Stimulated activated naive CD8-positive, alpha-beta T cell treated with anti-CD3 and anti-CD28 coated beads, Interleukin-15, Interleukin-2, amounts not matched to agents 100 ng/mL and 50 ng/mL, for 24 hours (primary cell): Measurements from ENCODE around the gene PTPN18.

Source experiments
- H3K27ac Mint-ChIP-seq: one replicate; pipeline ENCODE4 v1.8.0; 2021; ENCODE audit warnings: mild to moderate bottlenecking, mixed read lengths
- H3K27me3 Mint-ChIP-seq: one replicate; pipeline ENCODE4 v1.8.0; 2021; ENCODE audit warnings: mixed read lengths
- H3K36me3 Mint-ChIP-seq: one replicate; pipeline ENCODE4 v1.8.0; 2021; ENCODE audit warnings: low read depth, mixed read lengths
- H3K4me1 Mint-ChIP-seq: one replicate; pipeline ENCODE4 v1.8.0; 2021; ENCODE audit warnings: low read depth, mixed read lengths
- H3K4me3 Mint-ChIP-seq: one replicate; pipeline ENCODE4 v1.8.0; 2021; ENCODE audit warnings: mild to moderate bottlenecking, mixed read lengths
- H3K9me3 Mint-ChIP-seq: one replicate; pipeline ENCODE4 v1.8.0; 2021; ENCODE audit warnings: mixed read lengths

The PTPN18 gene

DNA sequence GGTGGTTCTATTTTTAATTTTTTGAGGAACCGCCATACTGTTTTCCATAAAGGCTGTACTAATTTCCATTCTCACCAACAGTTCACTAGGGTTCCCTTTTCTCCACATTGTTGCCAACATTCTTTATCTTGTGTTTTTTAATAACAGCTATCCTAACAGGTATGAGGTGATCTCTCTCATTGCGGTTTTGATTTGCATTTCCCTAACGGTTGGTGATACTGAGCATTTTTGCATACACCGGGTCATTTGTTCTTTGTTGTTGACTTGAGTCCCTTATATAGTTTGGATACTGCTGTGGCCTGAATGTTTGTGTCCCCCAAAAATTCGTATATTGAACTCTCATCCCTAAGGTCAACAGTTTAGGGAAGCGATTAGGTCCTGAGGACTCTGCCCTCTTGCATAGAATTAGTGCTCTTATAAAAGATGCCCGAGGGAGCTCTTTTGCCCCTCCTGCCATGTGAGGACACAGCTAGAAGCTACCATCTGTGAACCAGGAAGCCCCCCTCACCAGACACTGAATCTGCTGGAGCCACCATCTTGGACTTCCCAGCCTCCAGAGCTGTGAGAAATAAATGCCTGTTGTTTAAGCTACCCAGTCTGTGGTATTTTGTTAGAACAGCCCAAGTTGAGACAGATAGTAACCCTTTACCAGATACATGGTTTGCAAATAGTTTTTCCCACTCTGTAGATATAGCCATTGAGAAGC is 8.5 kb upstream of the PTPN18 start:
- Mint-ChIP-seq H3K4me3 (no peak overlapping the region), H3K27ac (no peak overlapping the region), H3K36me3 (peaks cover 60% of the 10 kb centered on the region), H3K4me1 (peaks cover 38% of the 10 kb centered on the region), H3K9me3 (no peaks in the 10 kb centered on the region), H3K27me3 (no peaks in the 10 kb centered on the region)

DNA sequence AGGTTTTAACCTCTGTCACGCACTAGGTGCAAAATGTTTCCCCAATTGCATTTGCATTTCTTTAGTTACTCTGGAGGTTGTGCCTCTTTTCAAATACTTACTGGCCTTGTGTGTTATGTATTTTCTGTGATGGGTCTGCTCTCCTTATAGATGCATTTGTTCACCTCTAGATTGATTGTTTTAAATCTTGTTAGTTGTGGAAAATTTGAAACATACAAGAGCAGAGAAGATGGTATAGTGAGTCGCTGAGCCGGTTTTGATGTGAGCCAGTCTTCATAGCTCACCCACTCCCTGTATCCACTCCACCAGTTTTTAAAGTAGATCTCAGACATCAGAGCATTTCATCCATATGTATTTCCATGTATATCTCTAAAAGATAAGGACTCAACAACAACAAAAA is 6.7 kb upstream of the PTPN18 start:
- H3K27ac Mint-ChIP-seq, result peak overlapping the region; percentile 9
- peaks cover 34% of the 10 kb centered on the region for H3K4me1 Mint-ChIP-seq
- no peak overlapping the region for H3K4me3 Mint-ChIP-seq
- H3K9me3 Mint-ChIP-seq, result no peaks in the 10 kb centered on the region
- H3K36me3 Mint-ChIP-seq, result peaks cover 64% of the 10 kb centered on the region
- H3K27me3 Mint-ChIP-seq, result no peaks in the 10 kb centered on the region

DNA sequence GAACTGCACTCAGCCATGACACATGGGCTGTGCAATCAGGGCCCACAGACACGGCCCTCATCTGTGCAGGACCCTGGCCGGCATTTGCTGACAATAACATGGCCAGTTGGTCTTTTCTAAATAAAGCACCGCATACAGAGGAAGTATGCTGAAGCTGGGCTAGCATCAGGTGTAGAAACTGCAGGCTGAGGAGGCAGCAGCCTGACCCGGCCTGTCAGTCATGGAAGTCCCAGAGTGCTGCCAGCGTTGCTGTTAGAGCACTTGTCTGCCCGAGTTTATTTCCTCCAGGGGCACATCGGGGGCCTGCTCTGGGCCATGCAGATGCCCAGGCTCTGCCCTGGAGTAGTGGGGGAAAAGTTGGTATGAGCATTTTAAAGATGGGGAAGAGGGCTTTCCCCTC is 4.1 kb upstream of the PTPN18 start:
- Mint-ChIP-seq H3K36me3 (peaks cover 39% of the 10 kb centered on the region), H3K4me3 (no peak overlapping the region)

DNA sequence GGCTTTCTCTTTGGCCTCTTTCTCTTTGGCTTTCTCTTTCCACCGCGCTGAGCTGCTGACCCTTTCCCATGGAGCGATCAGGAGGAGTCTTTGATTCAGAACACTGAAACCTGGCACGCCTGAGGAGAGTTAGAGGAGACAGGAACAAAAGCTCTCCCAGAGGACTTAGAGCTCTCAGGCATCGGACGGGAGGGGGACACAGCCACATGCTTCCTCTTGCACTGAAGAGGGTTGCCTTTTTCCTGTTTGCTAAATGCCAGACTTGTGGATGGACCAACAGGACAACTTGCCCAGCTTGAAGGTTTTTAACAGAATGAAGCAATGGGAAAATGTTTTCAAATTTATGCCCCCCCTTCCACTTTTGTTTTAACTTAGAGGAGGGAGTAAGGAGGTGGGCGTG is 3.6 kb upstream of the PTPN18 start:
- Mint-ChIP-seq H3K4me3 (peak overlapping the region; percentile 7), H3K9me3 (no peaks in the 10 kb centered on the region), H3K36me3 (peaks cover 34% of the 10 kb centered on the region), H3K27me3 (no peaks in the 10 kb centered on the region), H3K27ac (no peak overlapping the region), H3K4me1 (peaks cover 29% of the 10 kb centered on the region)

More for the DNA sequence above, 4.1 kb upstream of the PTPN18 start:
- Mint-ChIP-seq H3K4me1 (peaks cover 33% of the 10 kb centered on the region), H3K27me3 (no peaks in the 10 kb centered on the region), H3K9me3 (no peaks in the 10 kb centered on the region), H3K27ac (no peak overlapping the region)

DNA sequence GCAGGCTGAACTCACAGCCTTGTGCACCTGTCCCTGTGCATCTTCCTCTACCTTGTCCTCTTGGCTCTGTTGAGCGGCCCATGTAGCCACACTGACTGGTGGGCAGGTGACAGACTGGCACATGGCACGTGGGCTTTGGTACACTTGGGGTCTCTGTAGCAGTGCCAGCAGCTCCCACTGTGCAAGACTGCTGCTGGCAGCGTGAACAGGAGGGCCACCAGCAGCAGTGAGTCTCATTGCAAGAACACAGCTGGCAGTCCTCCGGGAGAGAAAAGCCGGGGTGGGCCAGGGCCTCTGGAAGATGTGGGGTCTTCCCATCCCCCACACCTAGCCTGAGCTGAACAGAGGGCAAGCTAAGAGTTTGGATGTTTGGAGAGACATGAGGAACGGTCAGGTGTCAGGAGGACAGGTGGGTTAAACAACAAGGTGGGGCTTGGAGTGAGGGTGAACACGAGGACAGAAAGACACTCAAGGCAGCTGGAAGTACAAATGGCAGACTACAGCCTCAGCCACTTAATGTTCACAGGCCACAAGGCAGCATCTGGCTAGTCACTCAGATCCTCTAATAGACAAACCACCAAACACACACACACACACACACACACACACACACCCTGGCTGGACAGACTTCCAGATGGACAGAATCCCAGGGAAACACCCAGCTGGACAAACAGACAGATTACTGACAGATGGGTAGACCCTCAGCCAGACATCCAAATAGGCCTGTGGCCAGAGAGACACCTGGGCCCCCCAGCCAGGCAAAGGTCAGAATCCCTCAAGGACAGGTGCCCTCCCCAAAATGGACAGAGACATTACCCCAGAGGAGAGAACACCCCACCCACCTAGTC is 2.3 kb upstream of the PTPN18 start:
- H3K4me1 Mint-ChIP-seq, result peaks cover 18% of the 10 kb centered on the region
- peaks cover 21% of the 10 kb centered on the region for H3K36me3 Mint-ChIP-seq
- H3K4me3 Mint-ChIP-seq, result no peak overlapping the region
- H3K27me3 Mint-ChIP-seq, result no peaks in the 10 kb centered on the region
- no peaks in the 10 kb centered on the region for H3K9me3 Mint-ChIP-seq
- H3K27ac Mint-ChIP-seq, result no peak overlapping the region

DNA sequence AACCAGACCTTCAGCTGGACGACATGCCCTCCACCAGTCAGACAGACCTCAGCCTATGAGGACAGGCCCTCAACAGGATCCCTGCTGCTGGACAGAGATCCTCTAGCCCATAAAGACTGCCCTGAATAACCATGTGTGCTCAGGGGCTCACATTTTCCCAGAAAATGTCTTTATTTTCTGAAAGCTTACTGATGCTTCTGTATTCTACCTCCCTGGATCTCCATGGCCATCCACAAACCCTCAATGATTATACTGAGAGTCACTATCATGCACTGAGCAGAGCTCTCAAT is 1.8 kb upstream of the PTPN18 start:
- Mint-ChIP-seq H3K27ac (no peak overlapping the region), H3K4me3 (no peak overlapping the region), H3K4me1 (peaks cover 15% of the 10 kb centered on the region), H3K36me3 (peaks cover 17% of the 10 kb centered on the region), H3K27me3 (no peaks in the 10 kb centered on the region), H3K9me3 (no peaks in the 10 kb centered on the region)

DNA sequence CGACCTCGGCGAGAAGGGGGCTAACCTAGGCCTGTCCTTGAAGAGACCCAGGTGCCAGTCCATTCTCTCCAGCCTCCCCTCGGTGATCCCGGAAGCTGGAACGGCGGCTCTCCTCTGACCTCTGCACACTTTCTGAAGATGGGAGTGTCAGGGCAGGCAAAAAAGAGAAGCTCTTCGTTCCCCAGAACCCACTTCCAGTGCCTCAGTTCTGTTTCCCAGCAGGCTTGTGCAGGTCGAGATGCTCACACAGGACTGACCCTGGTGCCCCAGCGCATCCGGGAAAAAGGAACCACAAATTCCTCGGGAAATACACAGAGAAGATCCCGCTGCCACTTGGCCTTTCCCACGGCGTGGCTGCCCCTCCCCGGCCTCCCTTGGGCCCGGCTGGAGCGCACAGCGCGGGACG is 681 bp upstream of the PTPN18 start:
- peak overlapping the region; percentile 82 for H3K4me3 Mint-ChIP-seq
- no peaks in the 10 kb centered on the region for H3K27me3 Mint-ChIP-seq
- H3K9me3 Mint-ChIP-seq, result no peaks in the 10 kb centered on the region
- H3K36me3 Mint-ChIP-seq, result peaks cover 11% of the 10 kb centered on the region
- peak overlapping the region; percentile 58 for H3K27ac Mint-ChIP-seq
- H3K4me1 Mint-ChIP-seq, result peaks cover 11% of the 10 kb centered on the region

DNA sequence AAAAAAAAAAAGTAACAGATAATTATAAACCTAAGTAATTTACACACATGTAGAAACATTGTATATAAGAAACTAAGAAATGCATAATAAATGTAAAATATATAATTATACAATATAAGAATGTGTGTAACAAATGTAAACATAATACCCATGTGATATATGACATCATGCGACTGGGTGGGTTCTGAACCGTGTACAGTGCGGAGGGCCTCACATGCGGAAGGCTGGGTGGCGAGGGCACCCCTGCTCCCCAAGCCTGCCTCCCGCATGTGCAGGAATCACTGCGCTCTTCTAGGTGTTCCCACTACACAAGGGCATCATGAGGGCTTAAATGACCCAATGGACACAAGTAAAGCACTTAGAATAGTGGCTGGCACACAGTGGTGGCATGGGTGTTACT is 2.0 kb downstream of the PTPN18 start:
- Mint-ChIP-seq H3K9me3 (no peaks in the 10 kb centered on the region), H3K36me3 (peaks cover 5% of the 10 kb centered on the region), H3K4me1 (peaks cover 11% of the 10 kb centered on the region), H3K27ac (no peak overlapping the region), H3K4me3 (no peak overlapping the region), H3K27me3 (no peaks in the 10 kb centered on the region)

DNA sequence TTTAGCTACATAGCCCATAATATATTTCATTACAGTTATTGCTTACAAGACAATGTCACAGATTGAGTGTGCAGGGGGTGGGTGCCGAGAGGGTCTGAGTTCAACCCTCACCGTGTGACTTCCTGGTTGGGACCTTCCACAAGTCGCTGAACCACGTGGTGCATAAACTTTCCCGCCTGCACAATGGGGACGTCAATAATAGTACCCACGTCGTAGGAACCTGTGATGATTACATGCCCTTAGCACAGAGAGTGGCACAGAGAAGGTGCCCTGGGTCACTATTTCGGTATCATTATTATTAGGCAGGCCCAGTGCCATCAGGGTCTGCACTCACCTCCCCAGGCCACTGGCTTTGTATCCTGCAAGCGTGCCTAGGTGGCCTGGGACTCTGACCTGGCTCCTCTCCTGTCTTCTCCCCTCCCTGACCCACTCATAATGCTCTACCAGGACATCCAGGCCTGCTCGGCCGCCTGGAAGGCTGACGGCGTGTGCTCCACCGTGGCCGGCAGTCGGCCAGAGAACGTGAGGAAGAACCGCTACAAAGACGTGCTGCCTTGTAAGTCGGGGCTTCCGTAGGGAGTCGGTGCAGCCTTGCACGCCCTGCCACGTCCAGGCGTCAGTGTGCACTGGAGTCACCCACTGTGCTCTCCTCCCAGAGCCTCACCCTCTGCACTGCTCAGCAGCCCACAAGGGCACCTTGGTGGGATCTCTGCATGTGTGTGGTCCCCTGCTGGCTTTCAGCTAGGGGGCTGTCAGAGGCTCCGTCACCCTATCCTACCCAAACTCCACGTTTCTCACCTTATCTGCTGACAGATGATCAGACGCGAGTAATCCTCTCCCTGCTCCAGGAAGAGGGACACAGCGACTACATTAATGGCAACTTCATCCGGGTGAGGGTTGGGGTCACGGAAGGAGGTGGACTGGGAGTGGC is 2.8 kb downstream of the PTPN18 start:
- peaks cover 11% of the 10 kb centered on the region for H3K4me1 Mint-ChIP-seq
- H3K27ac Mint-ChIP-seq, result no peak overlapping the region
- H3K9me3 Mint-ChIP-seq, result no peaks in the 10 kb centered on the region
- H3K36me3 Mint-ChIP-seq, result no peaks in the 10 kb centered on the region
- no peaks in the 10 kb centered on the region for H3K27me3 Mint-ChIP-seq
- H3K4me3 Mint-ChIP-seq, result no peak overlapping the region

DNA sequence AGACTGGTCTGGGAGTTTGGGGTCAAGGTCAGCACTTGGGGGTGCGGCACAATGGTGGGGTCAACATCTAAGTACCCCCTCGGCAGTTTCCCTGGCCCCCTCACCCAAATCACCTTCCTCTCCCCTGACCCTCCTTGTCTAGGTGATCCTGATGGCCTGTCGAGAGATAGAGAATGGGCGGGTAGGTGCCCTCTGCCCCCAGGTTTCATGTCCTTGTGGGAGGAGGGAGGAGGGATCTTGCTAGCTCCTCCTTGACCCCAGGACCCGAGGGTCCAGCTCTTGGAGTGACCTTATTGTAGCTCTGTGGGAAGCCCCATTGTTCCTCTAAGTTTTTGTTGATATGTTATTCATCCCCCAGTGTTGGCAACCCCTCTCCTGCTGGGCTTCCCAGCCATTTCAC is 3.6 kb downstream of the PTPN18 start:
- no peaks in the 10 kb centered on the region for H3K27me3 Mint-ChIP-seq
- H3K27ac Mint-ChIP-seq, result no peak overlapping the region
- H3K4me1 Mint-ChIP-seq, result peaks cover 11% of the 10 kb centered on the region
- H3K36me3 Mint-ChIP-seq, result no peaks in the 10 kb centered on the region
- no peak overlapping the region for H3K4me3 Mint-ChIP-seq
- no peaks in the 10 kb centered on the region for H3K9me3 Mint-ChIP-seq

DNA sequence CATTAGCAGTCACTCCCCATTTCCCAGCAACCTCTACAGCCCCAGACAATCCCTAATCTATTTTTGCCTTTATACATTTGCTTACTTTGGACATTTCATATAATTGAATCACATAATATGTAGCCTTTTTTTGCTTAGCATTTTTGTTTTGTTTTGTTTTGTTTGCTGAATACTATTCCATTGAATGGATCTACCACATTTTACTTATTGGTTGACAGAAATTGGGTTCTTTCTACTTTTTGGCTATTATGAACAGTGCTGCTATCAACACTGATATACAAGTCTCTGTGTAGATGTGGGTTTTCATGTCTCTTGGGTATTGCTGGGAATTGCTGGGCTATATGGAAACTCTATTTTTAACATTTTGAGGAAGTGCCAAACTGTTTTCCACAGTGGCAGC is 7.6 kb downstream of the PTPN18 start:
- Mint-ChIP-seq H3K27me3 (no peaks in the 10 kb centered on the region), H3K27ac (no peak overlapping the region), H3K4me3 (no peak overlapping the region), H3K9me3 (no peaks in the 10 kb centered on the region), H3K4me1 (no peaks in the 10 kb centered on the region), H3K36me3 (no peaks in the 10 kb centered on the region)

DNA sequence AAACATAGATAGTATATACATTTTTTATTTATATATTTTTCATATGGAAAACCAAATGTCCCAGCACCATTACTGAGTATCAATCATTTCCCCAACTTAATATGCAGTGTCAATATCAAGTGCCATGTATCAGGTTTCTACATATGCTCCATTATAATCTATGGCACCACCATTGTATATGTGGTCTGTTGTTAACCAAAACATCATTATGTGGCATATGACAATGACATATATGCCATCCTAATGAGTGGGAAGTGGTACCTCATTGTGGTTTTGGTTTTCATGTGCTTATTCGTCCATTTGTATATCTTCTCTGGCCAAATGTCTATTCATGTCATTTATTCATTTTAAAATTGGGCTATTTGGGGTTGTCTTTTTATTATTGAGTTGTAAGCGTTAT is 9.2 kb downstream of the PTPN18 start:
- H3K27ac Mint-ChIP-seq, result no peak overlapping the region
- H3K36me3 Mint-ChIP-seq, result no peaks in the 10 kb centered on the region
- H3K27me3 Mint-ChIP-seq, result no peaks in the 10 kb centered on the region
- no peaks in the 10 kb centered on the region for H3K9me3 Mint-ChIP-seq
- peaks cover 4% of the 10 kb centered on the region for H3K4me1 Mint-ChIP-seq
- no peak overlapping the region for H3K4me3 Mint-ChIP-seq

DNA sequence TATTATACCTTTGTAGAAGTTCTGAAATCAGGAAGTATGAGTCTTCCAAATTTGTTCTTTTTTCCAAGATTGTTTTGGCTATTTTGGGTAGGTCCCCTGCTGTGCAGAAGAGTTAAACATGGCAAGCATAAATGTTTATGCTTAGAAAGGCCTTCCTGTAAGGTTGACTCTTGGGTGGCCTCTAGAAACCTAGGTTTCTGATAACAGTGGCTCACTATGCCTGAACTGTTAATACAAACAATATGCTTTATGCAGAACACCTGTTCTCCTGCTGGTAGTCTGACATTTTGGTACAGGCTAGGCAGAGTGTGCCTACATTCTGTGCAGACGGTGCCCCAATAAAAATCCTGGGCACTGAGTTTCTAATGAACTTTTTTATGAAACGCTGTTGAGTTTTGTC is 10.1 kb downstream of the PTPN18 start:
- Mint-ChIP-seq H3K27me3 (no peaks in the 10 kb centered on the region), H3K4me1 (peaks cover 13% of the 10 kb centered on the region), H3K36me3 (peaks cover 8% of the 10 kb centered on the region), H3K27ac (no peak overlapping the region), H3K4me3 (no peak overlapping the region), H3K9me3 (no peaks in the 10 kb centered on the region)

DNA sequence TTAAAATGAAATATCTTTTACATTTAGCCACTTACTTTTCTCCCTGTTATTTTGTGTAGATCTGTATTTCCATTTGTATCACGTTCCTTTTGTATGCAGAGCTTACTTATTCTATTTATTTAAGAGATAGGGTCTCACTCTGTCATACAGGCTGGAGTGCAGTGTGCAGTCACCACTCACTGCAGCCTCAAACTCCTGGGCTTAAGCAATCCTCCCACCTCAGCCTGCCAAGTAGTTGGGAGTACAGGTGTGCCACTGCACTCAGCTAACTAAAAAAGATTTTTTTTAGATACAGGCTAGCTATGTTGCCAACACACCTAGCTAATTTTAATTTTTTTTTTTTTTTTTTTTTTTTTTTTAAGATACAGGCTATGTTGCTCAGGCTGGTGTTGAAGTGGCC is 10.9 kb downstream of the PTPN18 start:
- no peak overlapping the region for H3K27ac Mint-ChIP-seq
- H3K9me3 Mint-ChIP-seq, result no peaks in the 10 kb centered on the region
- peaks cover 20% of the 10 kb centered on the region for H3K4me1 Mint-ChIP-seq
- H3K36me3 Mint-ChIP-seq, result peaks cover 12% of the 10 kb centered on the region
- no peaks in the 10 kb centered on the region for H3K27me3 Mint-ChIP-seq
- H3K4me3 Mint-ChIP-seq, result no peak overlapping the region

DNA sequence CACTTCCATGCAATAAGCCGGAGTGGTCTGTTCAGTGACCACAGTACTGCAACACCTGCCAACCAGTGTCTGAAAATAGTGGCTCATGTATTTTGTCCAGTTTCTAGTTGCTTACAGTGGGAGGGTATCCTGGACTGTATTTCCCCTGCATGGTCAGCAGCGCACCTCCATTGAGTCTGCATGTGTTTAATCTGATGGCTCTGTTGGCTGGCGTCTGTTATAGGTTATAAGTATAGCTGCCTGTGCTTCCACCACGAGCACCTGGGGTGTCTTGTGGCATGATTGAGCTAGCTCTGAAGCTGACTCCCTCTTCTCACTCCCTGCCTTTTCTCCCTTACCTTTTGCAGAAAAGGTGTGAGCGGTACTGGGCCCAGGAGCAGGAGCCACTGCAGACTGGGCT is 12.9 kb downstream of the PTPN18 start:
- H3K36me3 Mint-ChIP-seq, result peaks cover 20% of the 10 kb centered on the region
- H3K27me3 Mint-ChIP-seq, result no peaks in the 10 kb centered on the region
- H3K4me3 Mint-ChIP-seq, result no peak overlapping the region
- H3K9me3 Mint-ChIP-seq, result no peaks in the 10 kb centered on the region
- no peak overlapping the region for H3K27ac Mint-ChIP-seq
- peaks cover 32% of the 10 kb centered on the region for H3K4me1 Mint-ChIP-seq
